Fibroblast of the aortic adventitia (primary cell): Measurements from ENCODE around the gene ALK. TPM values are rescaled to one million over a fixed set of nuclear protein-coding genes. Genes with fewer than 3 reads are reported as not detected.

Experiments used
- DNase-seq: peaks from one replicate; pipeline ENCODE4 v3.0.0-alpha.2; 2010; ENCODE audit warnings: low read depth
- H3K4me3 ChIP-seq: 2 replicates; pipeline ENCODE4 v1.5.1; 2011; ENCODE audit warnings: low read depth, mild to moderate bottlenecking, control low read depth, low read length, moderate library complexity
- CTCF ChIP-seq: IDR thresholded peaks from 2 replicates; pipeline ENCODE4 v1.5.1; 2011; ENCODE audit warnings: mild to moderate bottlenecking, low read length, control low read depth, inconsistent platforms; ENCODE audit not compliant: insufficient read depth
- total RNA-seq: library from RNA; depleted of rRNA; stranded (reverse); fragments of >200 nt; gene quantifications from 2 replicates; pipeline ENCODE4 v1.2.3, GENCODE V29; 2012; ENCODE audit warnings: low replicate concordance

ALK gene
- total RNA-seq, 1 donor = 0.27 TPM

GRCh38 chr2:29715655-29716054 lies 205.7 kb downstream of the ALK start:
- H3K4me3 ChIP-seq = no peak overlapping the region
- no peak for TF ChIP-seq CTCF
- DNase-seq = no peak

DNA sequence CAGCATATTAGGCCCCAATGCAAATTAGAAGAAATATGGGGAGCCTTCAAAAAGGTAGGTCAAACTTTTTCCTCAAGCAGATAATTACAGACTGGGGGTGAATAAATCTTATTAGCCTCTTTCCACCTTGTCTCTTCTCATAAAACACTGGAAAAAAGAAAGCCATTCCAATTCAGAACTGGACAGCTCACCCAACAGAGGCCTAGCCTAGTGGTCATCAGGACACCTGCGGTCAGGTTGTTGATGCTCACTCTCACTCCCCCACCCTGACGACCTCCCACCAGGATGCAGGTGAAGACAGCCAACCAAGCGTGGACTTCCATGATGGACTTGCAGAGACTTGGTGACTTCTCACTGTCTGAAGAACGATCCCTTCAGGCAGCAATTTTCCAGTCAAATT lies 207.1 kb downstream of the ALK start:
- no peak overlapping the region for H3K4me3 ChIP-seq
- no peak for DNase-seq
- TF ChIP-seq CTCF = no peak

GRCh38 chr2:29706171-29706720 lies 215.1 kb downstream of the ALK start:
- no peak overlapping the region for H3K4me3 ChIP-seq
- no peak for TF ChIP-seq CTCF
- no peak for DNase-seq

DNA sequence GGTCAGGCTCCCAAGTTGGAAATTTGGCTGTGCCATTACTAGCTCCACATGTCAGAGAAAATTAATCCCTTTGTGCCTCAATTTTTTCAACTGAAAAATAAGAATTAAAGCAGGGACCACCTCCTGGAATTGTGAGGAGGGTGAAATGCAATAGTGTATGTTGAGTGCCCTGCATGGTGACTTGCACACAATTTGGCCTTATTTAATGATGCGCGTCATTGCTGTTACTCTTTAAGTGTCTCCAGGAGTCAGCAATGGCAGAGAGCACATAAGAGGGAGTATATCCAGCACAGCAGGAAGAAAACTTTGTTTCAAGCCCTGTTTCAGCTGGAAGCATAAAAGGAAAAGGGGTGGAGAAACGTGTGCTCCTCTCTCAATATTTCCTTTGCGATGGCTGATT lies 215.8 kb downstream of the ALK start:
- no peak for TF ChIP-seq CTCF
- no peak overlapping the region for H3K4me3 ChIP-seq
- DNase-seq = no peak

GRCh38 chr2:29703336-29703735 lies 218.1 kb downstream of the ALK start:
- DNase-seq = no peak
- TF ChIP-seq CTCF = no peak
- no peak overlapping the region for H3K4me3 ChIP-seq

GRCh38 chr2:29702276-29702675 lies 219.1 kb downstream of the ALK start:
- no peak overlapping the region for H3K4me3 ChIP-seq
- no peak for TF ChIP-seq CTCF
- no peak for DNase-seq

GRCh38 chr2:29700560-29700959 lies 220.8 kb downstream of the ALK start:
- no peak for TF ChIP-seq CTCF
- no peak overlapping the region for H3K4me3 ChIP-seq
- DNase-seq = peak; percentile 12
